A673 (cell line): Measurements from ENCODE around the gene COPA.

ENCODE experiments used
- EZH2 ChIP-seq: fragments of 200-600 bp; sonication (generic); IDR thresholded peaks from 2 replicates; pipeline ENCODE4 v1.6.1; 2017; ENCODE audit warnings: borderline replicate concordance, low read depth, mild to moderate bottlenecking, mixed read lengths, antibody characterized with exemption, low read length; ENCODE audit not compliant: poor library complexity, severe bottlenecking
- TF ChIP-seq, protein P1 (sequence below): fragments of 300-800, 200-600 bp; sonication (generic); conservative IDR thresholded peaks from 2 replicates; pipeline ENCODE4 v1.5.1; 2017; ENCODE audit warnings: low read depth, mild to moderate bottlenecking, antibody characterized with exemption, low read length, moderate library complexity, mixed read lengths

DNA sequence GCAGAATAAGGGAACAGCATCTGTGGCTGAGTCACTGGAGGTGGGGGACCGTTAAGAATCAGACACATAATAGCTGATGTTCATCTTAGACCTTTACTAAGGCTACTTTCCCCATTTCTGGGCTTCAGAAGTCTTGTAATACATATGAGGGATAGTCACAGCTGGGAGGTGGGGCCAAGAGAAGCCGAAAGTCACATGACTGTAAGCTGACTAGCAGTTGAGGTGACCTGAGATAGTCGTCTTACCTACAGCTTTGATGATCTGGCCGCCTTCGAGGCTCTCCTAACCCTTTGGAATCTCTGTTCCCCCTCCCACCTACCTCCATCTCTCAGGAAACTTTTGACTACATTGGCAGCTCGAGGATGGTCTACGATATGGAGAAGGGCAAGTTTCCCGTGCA, 9.5 kb upstream of the COPA start:
- TF ChIP-seq, protein P1, sequence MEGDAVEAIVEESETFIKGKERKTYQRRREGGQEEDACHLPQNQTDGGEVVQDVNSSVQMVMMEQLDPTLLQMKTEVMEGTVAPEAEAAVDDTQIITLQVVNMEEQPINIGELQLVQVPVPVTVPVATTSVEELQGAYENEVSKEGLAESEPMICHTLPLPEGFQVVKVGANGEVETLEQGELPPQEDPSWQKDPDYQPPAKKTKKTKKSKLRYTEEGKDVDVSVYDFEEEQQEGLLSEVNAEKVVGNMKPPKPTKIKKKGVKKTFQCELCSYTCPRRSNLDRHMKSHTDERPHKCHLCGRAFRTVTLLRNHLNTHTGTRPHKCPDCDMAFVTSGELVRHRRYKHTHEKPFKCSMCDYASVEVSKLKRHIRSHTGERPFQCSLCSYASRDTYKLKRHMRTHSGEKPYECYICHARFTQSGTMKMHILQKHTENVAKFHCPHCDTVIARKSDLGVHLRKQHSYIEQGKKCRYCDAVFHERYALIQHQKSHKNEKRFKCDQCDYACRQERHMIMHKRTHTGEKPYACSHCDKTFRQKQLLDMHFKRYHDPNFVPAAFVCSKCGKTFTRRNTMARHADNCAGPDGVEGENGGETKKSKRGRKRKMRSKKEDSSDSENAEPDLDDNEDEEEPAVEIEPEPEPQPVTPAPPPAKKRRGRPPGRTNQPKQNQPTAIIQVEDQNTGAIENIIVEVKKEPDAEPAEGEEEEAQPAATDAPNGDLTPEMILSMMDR: no peak
- no peak for TF ChIP-seq EZH2
